BE2C (cell line): ENCODE results near the gene KAZN.

ENCODE experiments used
- DNase-seq: peaks from one replicate; pipeline ENCODE4 v3.0.0-alpha.2; 2020
- H3K27me3 ChIP-seq: fragments of 250-450 bp; sonication (Bioruptor Pico); 2 replicates; pipeline ENCODE4 v1.5.1; 2020; ENCODE audit warnings: mild to moderate bottlenecking
- H3K36me3 ChIP-seq: fragments of 250-450 bp; sonication (Bioruptor Pico); 2 replicates; pipeline ENCODE4 v1.5.1; 2020; ENCODE audit warnings: mild to moderate bottlenecking
- H3K4me1 ChIP-seq: fragments of 250-450 bp; sonication (Bioruptor Pico); 2 replicates; pipeline ENCODE4 v1.5.1; 2020
- H3K4me3 ChIP-seq: 2 replicates; pipeline ENCODE4 v1.5.1; 2011; ENCODE audit warnings: low read depth, low read length
- H3K9me3 ChIP-seq: fragments of 250-450 bp; sonication (Bioruptor Pico); 2 replicates; pipeline ENCODE4 v1.5.1; 2020
- CTCF ChIP-seq: IDR thresholded peaks from 2 replicates; pipeline ENCODE4 v1.5.1; 2012; ENCODE audit warnings: mild to moderate bottlenecking, low read depth, low read length

KAZN gene

GRCh38 chr1:14989931-14990728 lies 391.6 kb downstream of the KAZN start:
- no peak overlapping the region for H3K4me3 ChIP-seq
- no peaks in the 10 kb centered on the region for H3K4me1 ChIP-seq
- H3K9me3 ChIP-seq = no peaks in the 10 kb centered on the region
- DNase-seq = no peak
- no peaks in the 10 kb centered on the region for H3K27me3 ChIP-seq
- H3K36me3 ChIP-seq = no peaks in the 10 kb centered on the region
- TF ChIP-seq CTCF = no peak

- H3K4me3 ChIP-seq = no peak overlapping the region
- H3K27me3 ChIP-seq = no peaks in the 10 kb centered on the region
- DNase-seq = no peak
- no peaks in the 10 kb centered on the region for H3K4me1 ChIP-seq
- H3K36me3 ChIP-seq = no peaks in the 10 kb centered on the region
- TF ChIP-seq CTCF = no peak
- no peaks in the 10 kb centered on the region for H3K9me3 ChIP-seq
Observed at GRCh38 chr1:14993414-14993813, 394.9 kb downstream of the KAZN start.

- Histone ChIP-seq H3K4me1 (no peaks in the 10 kb centered on the region), H3K4me3 (no peak overlapping the region), H3K9me3 (no peaks in the 10 kb centered on the region), H3K36me3 (no peaks in the 10 kb centered on the region), H3K27me3 (no peaks in the 10 kb centered on the region)
- no peak for DNase-seq
- TF ChIP-seq CTCF = no peak
Observed at GRCh38 chr1:14994148-14994547, 395.7 kb downstream of the KAZN start.

- TF ChIP-seq CTCF = no peak
- Histone ChIP-seq H3K9me3 (no peaks in the 10 kb centered on the region), H3K36me3 (no peaks in the 10 kb centered on the region), H3K4me3 (no peak overlapping the region), H3K4me1 (no peaks in the 10 kb centered on the region), H3K27me3 (no peaks in the 10 kb centered on the region)
- no peak for DNase-seq
Observed at GRCh38 chr1:14994841-14995437, 396.5 kb downstream of the KAZN start.

GRCh38 chr1:14996133-14997050 lies 397.9 kb downstream of the KAZN start:
- H3K27me3 ChIP-seq = no peaks in the 10 kb centered on the region
- DNase-seq = no peak
- no peak for TF ChIP-seq CTCF
- no peaks in the 10 kb centered on the region for H3K36me3 ChIP-seq
- H3K4me3 ChIP-seq = no peak overlapping the region
- no peaks in the 10 kb centered on the region for H3K4me1 ChIP-seq
- H3K9me3 ChIP-seq = no peaks in the 10 kb centered on the region
